ENCODE data around the gene FOXM1.

DNA sequence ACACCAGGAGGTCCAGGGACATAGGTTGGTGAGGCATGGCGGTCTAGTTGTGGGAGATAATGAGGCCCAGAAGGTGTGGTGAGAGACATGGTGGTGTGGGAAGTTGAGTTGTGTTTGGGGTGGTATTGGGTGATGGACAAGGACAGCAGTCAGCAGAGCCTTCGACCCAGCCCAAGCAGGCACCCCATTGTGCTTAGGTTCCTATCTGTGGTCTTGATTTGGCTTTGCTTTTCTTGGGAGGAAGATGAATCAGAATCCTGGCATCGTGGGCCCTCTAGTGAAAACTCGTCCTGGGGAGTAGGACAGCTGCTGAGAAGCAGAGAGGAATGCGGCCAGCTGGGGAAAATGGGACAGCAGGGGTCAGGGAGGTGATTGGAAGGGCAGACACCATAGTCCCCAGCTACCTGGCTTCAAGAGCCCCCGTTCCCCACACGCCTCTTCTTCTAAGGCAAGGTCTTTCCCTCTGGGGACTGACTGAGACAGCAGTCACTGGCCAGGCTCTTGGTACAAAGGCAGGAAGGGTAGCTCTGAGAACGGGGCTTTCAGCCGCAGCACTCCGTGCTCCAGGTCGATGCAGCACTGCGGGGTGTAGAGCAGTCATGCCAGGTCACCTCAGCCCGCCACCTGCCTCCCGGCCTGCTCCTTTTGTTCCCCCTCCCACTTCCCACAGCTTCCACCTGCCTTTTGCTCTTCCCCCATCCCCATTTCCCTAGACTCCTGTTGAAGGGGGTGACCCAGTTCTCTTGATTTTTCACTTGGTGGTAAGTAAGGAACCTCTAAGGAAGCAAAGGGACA is 50.1 kb downstream of the FOXM1 start:
- TF ChIP-seq, protein P1, sequence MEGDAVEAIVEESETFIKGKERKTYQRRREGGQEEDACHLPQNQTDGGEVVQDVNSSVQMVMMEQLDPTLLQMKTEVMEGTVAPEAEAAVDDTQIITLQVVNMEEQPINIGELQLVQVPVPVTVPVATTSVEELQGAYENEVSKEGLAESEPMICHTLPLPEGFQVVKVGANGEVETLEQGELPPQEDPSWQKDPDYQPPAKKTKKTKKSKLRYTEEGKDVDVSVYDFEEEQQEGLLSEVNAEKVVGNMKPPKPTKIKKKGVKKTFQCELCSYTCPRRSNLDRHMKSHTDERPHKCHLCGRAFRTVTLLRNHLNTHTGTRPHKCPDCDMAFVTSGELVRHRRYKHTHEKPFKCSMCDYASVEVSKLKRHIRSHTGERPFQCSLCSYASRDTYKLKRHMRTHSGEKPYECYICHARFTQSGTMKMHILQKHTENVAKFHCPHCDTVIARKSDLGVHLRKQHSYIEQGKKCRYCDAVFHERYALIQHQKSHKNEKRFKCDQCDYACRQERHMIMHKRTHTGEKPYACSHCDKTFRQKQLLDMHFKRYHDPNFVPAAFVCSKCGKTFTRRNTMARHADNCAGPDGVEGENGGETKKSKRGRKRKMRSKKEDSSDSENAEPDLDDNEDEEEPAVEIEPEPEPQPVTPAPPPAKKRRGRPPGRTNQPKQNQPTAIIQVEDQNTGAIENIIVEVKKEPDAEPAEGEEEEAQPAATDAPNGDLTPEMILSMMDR (IDR thresholded peaks at IDR 0.05; ENCODE audit: low read depth, low read length, poor library complexity, severe bottlenecking), result no peak
- no peak for TF ChIP-seq EZH2phosphoT487 (IDR thresholded peaks at IDR 0.05; ENCODE audit: borderline replicate concordance, low read length)
